ENCODE measurements around the gene TRPM3.

Gene TRPM3

GRCh38 chr9:70607926-70608325 lies 513.5 kb downstream of the TRPM3 start:
- no peak for DNase-seq (ENCODE audit: low spot score)

GRCh38 chr9:70607329-70607728 lies 514.1 kb downstream of the TRPM3 start:
- no peak for DNase-seq (ENCODE audit: low spot score)

GRCh38 chr9:70603020-70603411 lies 518.4 kb downstream of the TRPM3 start:
- DNase-seq (ENCODE audit: low spot score), result no peak

- peak; percentile 30 for DNase-seq (ENCODE audit: low spot score)
These were observed 519.0 kb downstream of the TRPM3 start for GRCh38 chr9:70602321-70603019.

- DNase-seq (ENCODE audit: low spot score), result no peak
These were observed 520.1 kb downstream of the TRPM3 start for GRCh38 chr9:70601000-70601951.

- DNase-seq (ENCODE audit: low spot score), result no peak
These were observed 520.9 kb downstream of the TRPM3 start for GRCh38 chr9:70600506-70600905.

- no peak for DNase-seq (ENCODE audit: low spot score)
These were observed 523.5 kb downstream of the TRPM3 start for GRCh38 chr9:70597886-70598285.

- no peak for DNase-seq (ENCODE audit: low spot score)
These were observed 526.2 kb downstream of the TRPM3 start for GRCh38 chr9:70595211-70595610.

GRCh38 chr9:70594386-70594944 lies 527.0 kb downstream of the TRPM3 start:
- no peak for DNase-seq (ENCODE audit: low spot score)

- no peak for DNase-seq (ENCODE audit: low spot score)
These were observed 528.2 kb downstream of the TRPM3 start for GRCh38 chr9:70593241-70593640.

GRCh38 chr9:70590315-70590677 lies 531.1 kb downstream of the TRPM3 start:
- DNase-seq (ENCODE audit: low spot score), result no peak

- DNase-seq (ENCODE audit: low spot score), result no peak
These were observed 531.7 kb downstream of the TRPM3 start for GRCh38 chr9:70589571-70590314.

- no peak for DNase-seq (ENCODE audit: low spot score)
These were observed 532.4 kb downstream of the TRPM3 start for GRCh38 chr9:70588999-70589398.

- no peak for DNase-seq (ENCODE audit: low spot score)
These were observed 533.0 kb downstream of the TRPM3 start for GRCh38 chr9:70588381-70588780.

- DNase-seq (ENCODE audit: low spot score), result no peak
These were observed 534.2 kb downstream of the TRPM3 start for GRCh38 chr9:70587201-70587600.

GRCh38 chr9:70586476-70586875 lies 534.9 kb downstream of the TRPM3 start:
- no peak for DNase-seq (ENCODE audit: low spot score)

- no peak for DNase-seq (ENCODE audit: low spot score)
These were observed 539.5 kb downstream of the TRPM3 start for GRCh38 chr9:70581955-70582350.

- DNase-seq (ENCODE audit: low spot score), result no peak
These were observed 540.0 kb downstream of the TRPM3 start for GRCh38 chr9:70581214-70581954.

GRCh38 chr9:70580606-70581195 lies 540.7 kb downstream of the TRPM3 start:
- no peak for DNase-seq (ENCODE audit: low spot score)

- DNase-seq (ENCODE audit: low spot score), result no peak
These were observed 541.7 kb downstream of the TRPM3 start for GRCh38 chr9:70579686-70580085.

GRCh38 chr9:70578720-70579119 lies 542.7 kb downstream of the TRPM3 start:
- DNase-seq (ENCODE audit: low spot score), result no peak

All from HuH-7.5 (cell line).